GM18519 (cell line): ENCODE data around the gene MEGF10.

Source experiments
- ATAC-seq: cut with Tn5 transposase; IDR thresholded peaks from one replicate; pipeline ENCODE4 v1.9.1; 2021; ENCODE audit warnings: mild to moderate bottlenecking, moderate library complexity; ENCODE audit not compliant: unreplicated experiment, low FRiP score

The MEGF10 gene

DNA sequence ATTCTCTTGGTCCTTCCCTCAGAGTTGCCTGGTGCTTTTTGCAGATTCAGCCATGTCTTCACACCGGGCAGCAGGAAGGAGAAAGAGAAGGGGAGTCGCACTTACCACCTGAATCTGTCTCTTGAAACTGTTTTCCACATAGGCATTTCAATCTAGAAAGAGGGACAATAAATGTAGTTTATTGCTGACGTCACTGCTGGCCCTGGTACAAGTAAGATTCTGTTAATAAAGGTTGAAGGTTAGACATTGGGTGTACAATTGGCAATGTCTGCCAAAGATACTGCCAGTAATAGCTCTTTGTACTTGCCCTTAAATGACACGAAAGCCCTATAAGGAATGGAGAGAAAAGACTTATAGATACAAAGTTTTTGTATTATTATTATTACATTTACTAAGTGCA lies 72.8 kb downstream of the MEGF10 start:
- no peak for ATAC-seq

DNA sequence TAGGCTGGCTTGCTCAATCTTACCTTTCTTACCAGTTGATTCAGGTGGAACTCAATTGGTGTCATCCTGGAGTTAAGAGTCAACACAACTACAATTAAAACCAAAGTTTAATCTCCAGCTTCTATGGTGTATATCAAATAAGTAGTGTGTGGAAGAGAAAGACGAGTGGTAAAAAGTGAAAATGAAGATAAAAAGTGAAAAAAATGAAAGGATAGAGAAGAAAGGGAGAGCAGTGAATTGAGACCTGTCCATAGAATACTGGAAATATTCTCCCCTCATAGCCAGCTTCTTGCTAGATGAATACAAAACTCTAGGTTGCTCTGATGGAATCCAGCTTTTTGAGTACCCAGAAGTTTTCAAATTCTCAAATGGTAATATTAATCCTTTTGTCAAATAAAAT lies 76.4 kb downstream of the MEGF10 start:
- no peak for ATAC-seq

DNA sequence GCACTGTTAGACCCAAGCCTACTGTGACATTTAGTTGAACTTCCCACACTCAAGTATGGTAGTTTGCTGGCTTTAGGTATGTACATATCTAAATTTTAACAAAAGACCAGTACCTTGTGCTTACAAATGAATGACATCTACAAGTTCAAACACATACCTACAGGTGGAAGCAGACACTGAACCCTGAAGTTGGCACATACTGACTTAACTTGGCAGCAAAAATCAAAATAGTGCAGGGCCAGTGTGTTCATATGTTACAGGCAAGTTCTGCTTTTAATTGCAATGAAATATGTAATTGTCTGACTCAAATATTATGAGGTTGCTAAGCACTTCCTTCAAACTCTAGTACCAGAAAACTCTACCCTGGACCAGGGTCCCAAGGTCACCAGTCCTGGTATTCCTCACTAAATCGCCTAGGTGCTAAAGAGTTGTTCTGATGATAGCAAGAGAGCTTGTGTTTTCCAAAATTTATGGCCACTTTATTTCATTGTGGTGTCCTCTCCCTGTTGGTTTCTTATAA lies 77.4 kb downstream of the MEGF10 start:
- ATAC-seq: no peak

DNA sequence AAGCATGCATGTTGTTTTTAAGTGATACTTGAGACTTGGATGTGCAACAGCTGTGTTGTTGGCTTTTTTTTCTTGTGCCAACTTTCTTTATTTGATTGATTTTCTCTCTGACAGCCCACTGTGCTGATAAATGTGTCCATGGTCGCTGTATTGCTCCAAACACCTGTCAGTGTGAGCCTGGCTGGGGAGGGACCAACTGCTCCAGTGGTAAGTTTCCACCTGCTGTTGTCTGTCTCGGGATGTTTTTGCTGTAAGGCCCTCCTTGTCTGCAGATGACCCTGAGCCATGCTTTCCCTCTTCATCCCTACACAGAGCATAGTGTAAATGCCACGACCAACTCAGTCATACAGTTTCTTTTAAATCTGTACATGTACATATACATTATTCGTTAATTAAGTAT lies 79.2 kb downstream of the MEGF10 start:
- ATAC-seq: no peak

DNA sequence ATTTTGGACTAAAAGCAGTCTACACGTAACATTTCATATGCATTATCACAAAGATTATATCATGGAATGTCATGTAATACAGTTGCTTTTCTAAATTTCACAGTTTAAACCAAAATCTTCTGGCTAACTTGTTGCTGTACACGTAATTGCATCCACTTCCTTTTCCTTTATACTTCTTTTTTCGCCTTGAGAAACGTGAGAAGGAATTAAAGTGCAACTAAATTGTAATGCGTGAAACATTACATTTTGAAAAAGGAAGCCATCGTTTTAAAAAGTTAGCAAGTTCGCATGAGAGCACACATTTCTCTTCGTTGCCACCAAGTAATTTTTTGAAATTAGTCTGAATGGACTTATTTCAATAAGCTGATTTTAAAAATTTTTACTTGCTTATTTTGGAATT lies 80.0 kb downstream of the MEGF10 start:
- ATAC-seq: no peak

DNA sequence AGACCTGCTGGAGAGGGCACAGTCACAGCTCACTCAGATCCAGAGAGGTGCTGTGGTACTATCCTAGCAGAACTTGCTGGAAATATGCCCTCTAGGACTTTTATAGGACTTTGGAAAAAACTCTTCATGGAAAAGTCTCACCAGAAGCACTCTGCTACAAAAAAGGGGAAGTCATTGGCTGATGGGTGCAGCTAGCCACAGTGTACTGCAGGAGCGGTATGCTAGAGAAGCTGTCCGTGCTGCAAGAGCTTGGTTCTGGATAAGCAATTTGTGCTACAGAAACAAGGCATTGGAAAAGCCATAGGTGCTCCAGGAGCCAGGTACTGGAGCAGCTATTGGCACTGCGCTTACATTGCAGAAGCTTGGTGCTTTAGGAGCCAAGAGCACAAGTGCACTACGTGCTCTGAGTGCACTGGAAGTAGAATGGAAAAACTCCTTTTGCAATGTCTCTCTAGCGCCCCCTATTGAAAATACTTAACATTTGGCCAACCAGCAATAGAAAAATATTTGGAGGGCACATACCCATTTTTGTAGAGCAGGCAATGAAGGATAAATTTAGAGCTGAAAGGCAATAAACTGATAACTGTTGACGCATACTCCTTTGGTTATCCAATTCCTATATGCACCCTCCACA lies 83.4 kb downstream of the MEGF10 start:
- no peak for ATAC-seq

DNA sequence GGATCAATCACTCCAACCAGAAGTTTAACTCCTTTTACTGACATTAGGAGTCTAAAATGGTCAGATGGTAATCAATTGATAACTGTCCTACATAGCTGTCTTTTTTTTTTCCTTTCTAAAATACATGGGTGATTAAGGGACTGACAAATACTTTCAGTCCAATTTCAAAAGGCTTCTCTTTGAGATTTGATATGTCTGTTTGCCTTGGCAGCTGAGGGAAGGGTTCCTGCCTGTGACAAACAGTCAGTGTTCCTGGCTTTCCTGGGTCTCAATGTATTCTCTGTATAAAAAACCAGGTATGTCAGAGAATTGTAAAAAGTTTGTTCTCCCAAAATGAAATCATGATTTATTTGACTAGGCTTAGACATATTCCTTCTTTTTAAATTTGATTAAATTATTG lies 84.5 kb downstream of the MEGF10 start:
- ATAC-seq: no peak

DNA sequence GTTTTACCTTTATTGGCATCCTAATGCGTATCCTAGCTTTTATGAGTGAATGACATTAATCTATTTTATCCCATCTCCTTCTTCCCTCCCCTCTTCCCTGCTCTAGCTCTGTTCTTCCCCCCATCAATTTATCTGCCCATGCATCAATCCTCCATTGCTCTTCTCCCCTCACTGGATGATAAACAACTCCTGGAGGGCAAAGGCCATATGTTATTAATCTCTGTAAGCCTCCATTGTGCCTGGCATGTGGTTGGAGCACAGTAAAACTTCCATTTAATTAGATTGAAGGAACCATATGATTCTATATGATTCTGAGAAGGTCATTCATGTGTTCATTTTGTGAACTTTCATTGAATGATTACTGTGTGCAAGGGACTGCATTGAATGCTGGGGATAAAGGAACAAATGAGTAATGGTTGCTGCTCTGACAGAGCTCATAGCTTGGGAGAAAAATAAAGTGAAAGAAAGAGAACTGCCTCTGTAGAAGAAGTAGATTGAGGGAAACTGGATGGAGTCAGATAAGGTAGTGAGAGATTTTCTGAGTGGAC lies 85.0 kb downstream of the MEGF10 start:
- no peak for ATAC-seq

DNA sequence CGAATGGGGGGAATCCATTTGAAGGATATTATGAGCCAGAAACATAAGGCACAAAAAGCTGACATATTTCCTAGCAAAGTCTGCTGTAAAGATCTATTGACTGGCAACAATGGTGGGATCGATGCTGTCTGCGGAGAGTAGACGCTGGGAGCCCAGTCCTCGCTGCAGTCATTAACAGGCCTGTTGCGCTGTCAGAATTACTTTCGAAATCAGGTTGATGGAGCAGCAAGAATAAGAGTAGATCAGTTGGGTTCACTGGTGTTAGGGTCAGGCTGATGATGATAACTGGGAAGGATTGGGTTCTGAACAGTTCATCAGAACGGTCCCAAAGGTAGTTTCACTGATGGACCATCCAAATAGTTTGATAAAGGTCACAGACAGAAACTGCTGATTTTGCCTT lies 87.1 kb downstream of the MEGF10 start:
- no peak for ATAC-seq

DNA sequence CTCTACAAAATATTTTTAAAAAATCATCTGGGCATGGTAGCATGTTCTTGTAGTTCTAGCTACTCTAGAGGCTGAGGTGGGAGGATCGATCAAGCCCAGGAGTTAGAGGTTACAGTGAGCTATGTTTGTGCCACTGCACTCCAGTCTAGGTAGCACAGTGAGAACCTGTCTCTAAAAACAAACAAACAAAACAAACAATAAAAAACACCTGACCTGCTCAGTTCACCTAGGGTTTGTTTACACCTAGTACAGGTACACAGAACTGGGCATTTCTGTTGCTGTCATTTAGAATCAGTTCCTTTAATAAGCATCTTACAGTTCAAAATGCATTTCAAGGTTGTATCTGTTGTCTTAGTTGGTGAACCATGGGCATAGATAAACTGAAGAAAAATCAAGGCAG lies 95.3 kb downstream of the MEGF10 start:
- no peak for ATAC-seq

DNA sequence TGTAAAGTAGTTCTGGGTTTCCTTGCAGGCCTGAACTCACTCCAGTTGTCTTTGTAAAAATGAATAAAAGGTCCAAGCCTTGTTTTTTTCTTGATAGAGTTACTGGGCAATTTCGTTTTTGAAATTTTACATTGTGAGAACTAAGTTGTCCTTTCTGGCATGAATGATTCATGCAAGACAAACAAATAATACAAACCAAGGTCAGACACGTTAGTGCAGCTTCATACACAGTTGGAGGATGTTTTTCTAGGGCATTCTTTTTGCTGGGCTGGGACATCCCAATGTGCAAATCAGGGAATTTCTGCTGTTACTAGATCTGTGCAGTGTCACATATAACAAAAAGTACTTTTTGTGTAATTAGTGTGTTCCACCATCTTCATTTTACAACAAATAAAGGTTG lies 96.0 kb downstream of the MEGF10 start:
- no peak for ATAC-seq

DNA sequence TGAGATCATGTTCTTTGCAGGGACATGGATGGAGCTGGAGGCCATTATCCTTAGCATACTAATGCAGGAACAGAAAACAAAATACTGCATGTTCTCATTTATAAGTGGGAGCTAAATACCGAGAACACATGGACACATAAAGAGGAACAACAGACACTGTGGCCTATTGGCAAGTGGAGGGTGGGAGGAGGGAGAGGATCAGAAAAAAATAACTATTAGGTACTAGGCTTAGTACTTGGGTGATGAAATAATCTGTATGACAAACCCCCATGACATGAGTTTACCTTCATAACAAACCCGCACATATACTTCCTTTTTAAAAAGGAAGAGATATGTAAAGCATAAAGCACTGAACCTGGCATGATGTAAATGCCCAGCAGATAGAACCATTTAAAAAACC lies 99.0 kb downstream of the MEGF10 start:
- no peak for ATAC-seq

DNA sequence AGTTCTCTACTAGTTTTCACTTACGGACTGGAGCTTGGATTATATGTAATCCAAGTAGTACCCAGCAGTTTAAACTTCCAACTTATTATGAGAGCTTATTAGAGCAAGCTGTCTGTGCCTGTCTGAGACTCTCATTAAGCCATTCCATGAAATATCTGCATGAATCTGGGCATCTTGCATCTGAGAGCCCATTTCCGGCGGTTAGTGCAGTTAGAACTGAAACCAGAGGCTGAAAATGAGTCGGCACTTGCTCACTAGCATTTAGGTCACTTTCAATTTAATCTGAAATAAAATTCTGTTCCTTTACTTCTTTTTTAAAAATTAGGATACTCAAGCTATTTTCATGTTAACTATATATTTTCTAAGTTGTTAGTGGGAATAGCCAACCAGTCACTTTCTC lies 102.2 kb downstream of the MEGF10 start:
- no peak for ATAC-seq

DNA sequence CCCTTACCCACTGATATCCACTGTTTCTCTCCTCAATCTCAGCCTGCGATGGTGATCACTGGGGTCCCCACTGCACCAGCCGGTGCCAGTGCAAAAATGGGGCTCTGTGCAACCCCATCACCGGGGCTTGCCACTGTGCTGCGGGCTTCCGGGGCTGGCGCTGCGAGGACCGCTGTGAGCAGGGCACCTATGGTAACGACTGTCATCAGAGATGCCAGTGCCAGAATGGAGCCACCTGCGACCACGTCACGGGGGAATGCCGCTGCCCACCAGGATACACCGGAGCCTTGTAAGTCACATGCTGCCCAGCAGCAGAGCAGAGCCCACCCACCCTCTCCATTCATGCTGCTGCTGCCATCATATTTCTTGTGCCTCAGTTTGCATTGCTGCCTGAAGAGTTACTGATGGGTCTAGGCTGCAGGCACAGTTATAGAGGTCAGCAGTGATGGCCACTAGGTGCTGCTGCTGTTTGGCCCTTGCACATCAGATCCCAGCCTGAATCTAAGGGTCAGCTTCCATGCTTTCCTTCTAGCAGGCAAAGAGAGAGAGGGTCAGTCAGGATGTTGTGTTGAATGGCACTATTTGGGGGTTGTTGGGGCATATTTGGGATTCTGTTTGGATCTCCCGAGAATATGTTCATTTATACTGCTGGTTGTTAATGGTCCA lies 106.0 kb downstream of the MEGF10 start:
- ATAC-seq: no peak

DNA sequence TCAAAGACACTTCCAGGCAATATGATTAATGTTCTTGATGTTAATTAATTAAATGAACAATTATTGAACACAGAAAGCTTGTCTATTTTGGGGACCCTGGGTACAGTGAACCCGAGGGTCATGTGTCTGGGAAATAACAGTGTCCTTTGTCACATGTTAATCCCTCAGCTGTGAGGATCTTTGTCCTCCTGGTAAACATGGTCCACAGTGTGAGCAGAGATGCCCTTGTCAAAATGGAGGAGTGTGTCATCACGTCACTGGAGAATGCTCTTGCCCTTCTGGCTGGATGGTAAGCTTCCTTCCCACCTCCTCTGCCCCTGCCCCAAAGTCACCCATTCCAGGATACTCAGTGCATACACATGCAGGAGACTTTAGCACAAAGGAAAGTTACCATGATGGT lies 107.9 kb downstream of the MEGF10 start:
- no peak for ATAC-seq

DNA sequence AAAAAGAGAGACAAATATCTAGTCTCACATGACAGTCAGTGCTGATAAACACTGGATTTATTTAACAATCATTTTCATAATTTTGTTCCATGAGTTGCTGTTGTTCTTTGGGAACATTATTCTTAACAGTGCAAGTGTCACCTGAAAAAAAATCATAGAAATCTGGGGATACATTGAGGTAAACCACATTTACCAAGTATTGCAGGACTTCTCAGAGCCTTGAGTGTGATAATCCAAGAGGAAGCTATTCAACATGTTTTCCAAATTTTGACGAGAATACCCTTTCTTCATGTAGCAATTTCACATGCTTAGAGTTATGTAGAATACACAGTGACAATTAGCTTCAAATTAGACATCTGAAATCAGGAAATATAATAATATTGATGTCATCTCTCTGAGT lies 108.5 kb downstream of the MEGF10 start:
- ATAC-seq: no peak

DNA sequence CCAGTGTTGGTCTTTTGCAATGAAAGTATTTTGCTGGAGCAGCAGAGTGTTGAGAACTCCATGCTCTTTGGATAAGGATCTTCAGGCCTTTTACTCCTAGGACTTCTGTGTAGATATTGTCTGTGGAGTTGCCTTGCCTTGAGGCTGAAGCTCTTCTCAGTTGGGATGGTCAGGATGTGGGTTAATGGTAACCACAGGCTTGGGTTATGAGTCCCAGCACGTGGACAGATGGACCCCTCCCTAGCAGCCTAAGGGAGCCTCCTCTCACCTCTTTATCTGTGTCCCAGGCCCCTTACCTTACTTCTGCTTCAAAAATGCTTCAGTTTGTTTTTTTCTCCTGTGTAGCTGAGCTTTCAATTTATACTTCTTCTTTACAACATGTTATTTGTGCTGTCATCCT lies 109.9 kb downstream of the MEGF10 start:
- ATAC-seq: no peak

DNA sequence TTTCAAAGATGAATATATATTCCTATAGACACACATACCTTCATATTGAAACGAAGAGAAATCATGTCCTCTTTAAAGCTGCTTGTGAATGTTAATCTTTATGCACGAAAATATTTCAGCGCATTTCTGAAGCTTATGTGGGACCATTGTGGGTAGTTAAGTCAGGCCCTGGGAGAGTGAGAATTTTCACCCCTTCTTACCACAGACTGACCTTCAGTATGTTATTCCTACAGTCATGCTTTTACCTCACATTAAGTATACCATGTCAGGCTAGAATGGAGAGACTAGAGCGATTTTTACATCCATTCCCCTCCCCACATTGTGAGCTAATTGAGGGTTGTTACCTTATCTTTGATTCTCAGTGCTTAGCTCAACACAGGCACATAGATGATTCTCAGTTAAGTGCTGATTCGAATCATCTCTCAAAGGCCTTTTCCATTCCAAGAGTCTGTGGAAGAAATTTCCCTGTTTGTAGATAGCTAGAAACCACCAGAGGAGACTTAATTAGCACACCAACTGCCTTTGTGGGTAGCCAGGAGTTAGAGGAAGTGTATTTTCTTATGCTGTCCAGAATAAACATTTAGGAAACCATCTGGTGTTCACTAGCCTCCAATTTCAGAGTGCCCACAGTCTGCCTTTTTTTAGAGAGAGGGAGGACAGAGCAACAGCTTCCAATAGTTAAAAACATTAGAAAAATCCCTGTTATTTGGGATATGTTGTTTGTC lies 110.5 kb downstream of the MEGF10 start:
- no peak for ATAC-seq

DNA sequence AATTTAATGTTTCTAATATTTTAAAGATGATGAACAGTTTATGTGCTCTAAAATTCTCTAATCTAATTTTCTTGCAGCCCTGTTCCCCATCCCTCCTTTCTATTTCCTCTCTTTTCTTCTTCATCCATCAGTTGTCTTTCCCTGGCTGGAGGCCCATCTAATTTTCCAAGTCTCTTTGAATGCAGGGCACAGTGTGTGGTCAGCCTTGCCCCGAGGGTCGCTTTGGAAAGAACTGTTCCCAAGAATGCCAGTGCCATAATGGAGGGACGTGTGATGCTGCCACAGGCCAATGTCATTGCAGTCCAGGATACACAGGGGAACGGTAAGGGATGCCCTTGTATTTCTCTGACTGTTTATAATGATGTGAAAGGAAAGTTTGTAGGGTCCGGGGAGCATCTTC lies 111.8 kb downstream of the MEGF10 start:
- ATAC-seq: no peak

DNA sequence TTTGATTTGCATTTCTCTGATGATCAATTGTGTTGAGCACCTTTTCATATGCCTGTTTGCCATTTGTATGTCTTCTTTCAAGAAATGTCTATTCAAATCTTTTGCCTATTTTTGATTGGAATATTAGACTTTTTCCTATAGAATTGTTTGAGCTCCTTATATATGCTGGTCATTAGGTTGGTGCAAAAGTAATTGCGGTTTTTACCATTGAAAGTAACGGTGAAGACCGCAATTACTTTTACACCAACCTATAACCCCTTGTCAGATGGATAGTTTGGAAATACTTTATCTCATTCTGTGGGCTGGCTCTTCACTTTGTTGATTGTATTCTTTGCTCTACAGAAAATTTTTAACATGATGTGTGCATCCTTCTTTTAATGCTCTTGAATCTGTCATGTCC lies 113.6 kb downstream of the MEGF10 start:
- ATAC-seq: no peak

DNA sequence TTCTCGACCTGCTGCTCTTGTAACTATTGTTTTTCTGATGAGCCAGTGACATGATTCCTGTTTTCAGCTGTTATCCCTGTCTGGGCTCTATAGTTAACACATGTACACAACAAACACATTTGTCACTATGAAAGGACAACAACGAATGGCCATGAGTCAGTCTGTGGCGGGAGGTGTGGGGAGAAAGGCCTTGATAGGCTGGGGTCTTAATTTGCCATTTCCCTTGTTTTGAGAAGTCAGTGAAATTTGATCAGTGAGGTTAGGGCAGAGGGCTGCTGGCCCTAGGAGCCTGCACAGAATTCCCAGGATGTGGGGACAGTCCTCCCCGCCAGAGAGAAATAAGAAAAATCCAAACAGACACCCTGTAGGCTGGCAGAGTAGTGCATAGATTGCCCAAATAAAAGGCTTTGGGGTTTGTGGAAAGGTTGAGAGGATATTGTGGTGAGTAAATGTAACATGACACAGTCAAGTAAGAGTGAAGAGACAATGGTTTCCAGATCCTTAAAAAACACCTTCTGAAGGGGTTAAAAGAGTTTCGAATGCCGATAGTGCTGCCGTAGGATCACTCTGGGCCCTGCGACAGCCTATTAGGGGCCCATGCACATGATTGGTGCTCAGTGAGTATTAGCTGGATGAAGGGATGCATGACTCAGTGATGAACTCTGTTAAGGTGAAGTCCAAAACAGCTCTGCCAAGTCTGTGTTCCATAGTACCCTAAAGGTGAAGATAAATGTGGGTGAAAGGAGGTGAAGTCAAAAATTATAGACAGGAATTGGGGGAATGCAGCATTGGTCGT lies 115.9 kb downstream of the MEGF10 start:
- ATAC-seq: no peak
